OCI-LY3 (cell line): ENCODE data around the gene KLHL20.
"Not testable (repeated sequence)": the region's sequence is repeated elsewhere in the genome, so short reads cannot be mapped to it uniquely, and the experiment has no call there.

Experiments used
- H2AFZ ChIP-seq: fragments of 200-600, 300-600 bp; shearing (Covaris generic); 2 replicates; pipeline ENCODE4 v1.6.0; 2014; ENCODE audit warnings: antibody characterized with exemption, low read depth, low read length
- H3K27ac ChIP-seq: fragments of 200-600, 300-600 bp; sonication (generic); 2 replicates; pipeline ENCODE4 v1.5.1; 2014; ENCODE audit warnings: mild to moderate bottlenecking, low read length, moderate library complexity, mixed read lengths
- H3K27me3 ChIP-seq: fragments of 200-600, 300-600 bp; sonication (generic); 2 replicates; pipeline ENCODE4 v1.6.1; 2014; ENCODE audit warnings: low read depth, low read length, mixed read lengths
- H3K36me3 ChIP-seq: fragments of 200-600, 300-600 bp; sonication (generic); replicated peaks from 2 replicates; pipeline ENCODE3; 2014; ENCODE audit warnings: low read depth, low read length, mixed read lengths
- H3K4me1 ChIP-seq: fragments of 300-600, 200-600 bp; sonication (generic); 2 replicates; pipeline ENCODE4 v1.6.1; 2014; ENCODE audit warnings: low read length, mixed read lengths
- H3K4me2 ChIP-seq: fragments of 200-600, 300-600 bp; sonication (generic); 2 replicates; pipeline ENCODE4 v1.6.1; 2014; ENCODE audit warnings: low read length, mixed read lengths
- H3K4me3 ChIP-seq: fragments of 300-600, 200-600 bp; sonication (generic); 2 replicates; pipeline ENCODE4 v1.5.1; 2014; ENCODE audit warnings: antibody characterized with exemption, mild to moderate bottlenecking, low read length, moderate library complexity
- H3K79me2 ChIP-seq: fragments of 300-600, 200-600 bp; shearing (Covaris generic); 2 replicates; pipeline ENCODE4 v1.6.1; 2014; ENCODE audit warnings: mild to moderate bottlenecking, low read length, mixed read lengths
- H3K9ac ChIP-seq: fragments of 300-600, 200-600 bp; shearing (Covaris generic); 2 replicates; pipeline ENCODE4 v1.6.0; 2014; ENCODE audit warnings: mild to moderate bottlenecking, low read length, moderate library complexity
- H3K9me3 ChIP-seq: fragments of 200-600, 300-600 bp; shearing (Covaris generic); 2 replicates; pipeline ENCODE4 v1.6.1; 2014; ENCODE audit warnings: low read length, mixed read lengths; ENCODE audit not compliant: insufficient read depth
- H4K20me1 ChIP-seq: fragments of 200-600, 300-600 bp; sonication (generic); 2 replicates; pipeline ENCODE4 v1.6.1; 2016; ENCODE audit warnings: low read length, mixed read lengths; ENCODE audit not compliant: insufficient read depth
- CTCF ChIP-seq: fragments of 200-600, 300-600 bp; sonication (generic); IDR thresholded peaks from 2 replicates; pipeline ENCODE4 v1.5.1; 2014; ENCODE audit warnings: antibody characterized with exemption, low read length, low read depth
- EZH2phosphoT487 ChIP-seq: fragments of 200-600 bp; shearing (Covaris generic); IDR thresholded peaks from 2 replicates; pipeline ENCODE4 v1.6.1; 2018; ENCODE audit warnings: antibody characterized with exemption, mixed run types, low read depth

Gene KLHL20

GRCh38 chr1:173682184-173682583, 32.6 kb upstream of the KLHL20 start:
- Histone ChIP-seq H3K9me3 (no peaks in the 10 kb centered on the region), H3K36me3 (no peaks in the 10 kb centered on the region), H3K9ac (no peak overlapping the region), H3K4me1 (peaks cover 9% of the 10 kb centered on the region), H3K27me3 (no peaks in the 10 kb centered on the region), H3K4me3 (no peak overlapping the region), H3K79me2 (no peaks in the 10 kb centered on the region), H2AFZ (no peak overlapping the region), H3K27ac (no peak overlapping the region), H4K20me1 (no peaks in the 10 kb centered on the region), H3K4me2 (no peak overlapping the region)
- TF ChIP-seq EZH2phosphoT487: no peak
- TF ChIP-seq CTCF: no peak

GRCh38 chr1:173683838-173684237, 30.9 kb upstream of the KLHL20 start:
- not testable (repeated sequence) for H4K20me1 ChIP-seq, H3K4me3 ChIP-seq, H3K4me2 ChIP-seq, H3K79me2 ChIP-seq, H3K9me3 ChIP-seq, H3K36me3 ChIP-seq, H3K27me3 ChIP-seq, H3K9ac ChIP-seq, H2AFZ ChIP-seq, H3K27ac ChIP-seq
- H3K4me1 ChIP-seq: peaks cover 19% of the 10 kb centered on the region

- H3K4me3 ChIP-seq, H3K27ac ChIP-seq, H3K79me2 ChIP-seq, H3K27me3 ChIP-seq, H3K9me3 ChIP-seq, H3K36me3 ChIP-seq, H4K20me1 ChIP-seq, H2AFZ ChIP-seq, H3K4me2 ChIP-seq, H3K9ac ChIP-seq: not testable (repeated sequence)
- peaks cover 22% of the 10 kb centered on the region for H3K4me1 ChIP-seq
Measured at GRCh38 chr1:173685121-173685520, 29.7 kb upstream of the KLHL20 start.

GRCh38 chr1:173688300-173688699, 26.5 kb upstream of the KLHL20 start:
- no peak overlapping the region for H3K9ac ChIP-seq
- H3K4me1 ChIP-seq: peaks cover 31% of the 10 kb centered on the region
- no peaks in the 10 kb centered on the region for H4K20me1 ChIP-seq
- H3K4me3 ChIP-seq: no peak overlapping the region
- peak overlapping the region; percentile 43; the same call in 1 of the 2 replicates for H3K4me2 ChIP-seq
- H3K36me3 ChIP-seq: no peaks in the 10 kb centered on the region
- H3K27me3 ChIP-seq: no peaks in the 10 kb centered on the region
- H2AFZ ChIP-seq: peak overlapping the region; percentile 43; the same call in 1 of the 2 replicates
- H3K9me3 ChIP-seq: no peaks in the 10 kb centered on the region
- H3K27ac ChIP-seq: no peak overlapping the region
- H3K79me2 ChIP-seq: no peaks in the 10 kb centered on the region
- TF ChIP-seq EZH2phosphoT487: no peak
- no peak for TF ChIP-seq CTCF

GRCh38 chr1:173693238-173693637, 21.5 kb upstream of the KLHL20 start:
- no peak overlapping the region for H3K4me2 ChIP-seq
- no peak overlapping the region for H3K4me3 ChIP-seq
- no peak overlapping the region for H3K27ac ChIP-seq
- H3K9me3 ChIP-seq: no peaks in the 10 kb centered on the region
- no peak overlapping the region for H3K9ac ChIP-seq
- H3K79me2 ChIP-seq: no peaks in the 10 kb centered on the region
- TF ChIP-seq CTCF (no peak), EZH2phosphoT487 (no peak)
- no peak overlapping the region for H2AFZ ChIP-seq
- peaks cover 19% of the 10 kb centered on the region; the same call in 1 of the 2 replicates for H3K4me1 ChIP-seq
- H3K36me3 ChIP-seq: no peaks in the 10 kb centered on the region
- no peaks in the 10 kb centered on the region for H3K27me3 ChIP-seq
- H4K20me1 ChIP-seq: no peaks in the 10 kb centered on the region

- not testable (repeated sequence) for H3K9me3 ChIP-seq, H3K27me3 ChIP-seq, H4K20me1 ChIP-seq, H2AFZ ChIP-seq, H3K4me1 ChIP-seq, H3K9ac ChIP-seq, H3K4me3 ChIP-seq, H3K36me3 ChIP-seq, H3K79me2 ChIP-seq, H3K4me2 ChIP-seq, H3K27ac ChIP-seq
Measured at GRCh38 chr1:173701299-173701698, 13.5 kb upstream of the KLHL20 start.
